G401.6 (cell line): Measurements from ENCODE around the gene GATB.

ENCODE experiments used
- FAIRE-seq: peaks from 2 replicates; lab custom pipeline; 2012; peaks lifted over from hg19 to GRCh38; lab: Jason Lieb, UNC

GATB gene

GRCh38 chr4:151673908-151674520, 86.8 kb downstream of the GATB start:
- no peak for FAIRE-seq

DNA sequence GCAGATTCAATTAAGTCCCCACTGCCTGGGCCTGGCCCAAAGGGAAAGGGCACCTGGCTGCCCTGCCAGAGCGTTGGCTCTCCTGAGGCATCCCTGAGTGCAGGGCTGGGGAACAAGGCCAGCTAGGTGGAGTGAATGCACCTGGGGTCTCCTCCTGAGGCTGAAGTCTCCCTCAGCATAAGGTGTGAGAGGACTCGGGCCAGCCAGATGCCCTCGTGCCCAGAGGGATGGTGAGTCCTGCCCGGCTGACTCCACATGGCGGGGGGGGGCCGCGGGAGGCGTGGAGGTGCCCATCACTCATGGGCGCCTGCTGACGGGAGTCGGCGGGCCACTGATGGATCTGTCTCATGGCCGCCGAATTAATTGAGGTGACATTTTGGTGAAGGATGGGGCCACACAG, 87.8 kb downstream of the GATB start:
- FAIRE-seq = no peak

DNA sequence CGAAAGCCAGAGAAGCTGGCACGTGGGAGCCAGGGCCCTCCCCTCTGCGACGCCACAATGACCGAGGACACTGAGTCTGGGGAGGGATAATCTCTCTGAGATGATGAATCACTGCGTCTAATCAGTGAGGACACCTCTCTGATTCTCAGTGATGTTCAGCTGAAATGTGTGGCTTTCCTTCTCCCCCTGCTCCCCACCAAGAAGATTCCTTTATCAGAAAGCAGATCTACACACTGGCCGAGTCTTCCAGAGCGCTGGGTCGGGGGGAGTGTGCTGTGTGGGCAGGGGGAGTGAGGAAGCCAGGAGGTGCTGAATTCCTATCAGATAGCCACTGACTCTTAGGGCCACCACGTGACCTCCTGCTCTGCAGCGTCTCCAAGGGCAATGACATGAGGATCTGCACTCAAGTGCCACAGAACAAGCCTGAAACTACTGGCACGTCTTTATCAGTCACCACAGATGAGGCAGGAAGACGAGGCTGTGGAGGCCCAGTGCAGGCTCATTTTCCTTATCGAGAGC, 89.2 kb downstream of the GATB start:
- no peak for FAIRE-seq

DNA sequence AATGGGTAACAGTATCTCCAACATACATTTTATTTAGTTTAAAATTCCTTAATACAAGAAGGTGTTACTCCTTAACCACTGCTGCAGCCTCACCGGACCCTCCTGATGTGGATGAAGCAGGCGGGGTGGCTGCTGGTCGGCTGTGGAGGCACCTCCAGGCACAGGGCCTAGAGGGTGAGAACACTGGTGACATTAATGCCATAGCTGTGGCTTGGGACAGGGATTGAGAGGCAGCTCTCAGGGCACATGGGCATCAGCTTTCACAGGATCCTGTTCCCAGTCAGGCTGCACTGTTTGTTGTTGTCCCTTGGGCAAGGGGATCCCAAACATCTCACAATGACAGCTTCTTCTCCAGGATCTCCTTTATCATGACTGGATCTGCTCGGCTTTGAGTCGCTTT, 90.0 kb downstream of the GATB start:
- no peak for FAIRE-seq

GRCh38 chr4:151669990-151670389, 90.8 kb downstream of the GATB start:
- no peak for FAIRE-seq

DNA sequence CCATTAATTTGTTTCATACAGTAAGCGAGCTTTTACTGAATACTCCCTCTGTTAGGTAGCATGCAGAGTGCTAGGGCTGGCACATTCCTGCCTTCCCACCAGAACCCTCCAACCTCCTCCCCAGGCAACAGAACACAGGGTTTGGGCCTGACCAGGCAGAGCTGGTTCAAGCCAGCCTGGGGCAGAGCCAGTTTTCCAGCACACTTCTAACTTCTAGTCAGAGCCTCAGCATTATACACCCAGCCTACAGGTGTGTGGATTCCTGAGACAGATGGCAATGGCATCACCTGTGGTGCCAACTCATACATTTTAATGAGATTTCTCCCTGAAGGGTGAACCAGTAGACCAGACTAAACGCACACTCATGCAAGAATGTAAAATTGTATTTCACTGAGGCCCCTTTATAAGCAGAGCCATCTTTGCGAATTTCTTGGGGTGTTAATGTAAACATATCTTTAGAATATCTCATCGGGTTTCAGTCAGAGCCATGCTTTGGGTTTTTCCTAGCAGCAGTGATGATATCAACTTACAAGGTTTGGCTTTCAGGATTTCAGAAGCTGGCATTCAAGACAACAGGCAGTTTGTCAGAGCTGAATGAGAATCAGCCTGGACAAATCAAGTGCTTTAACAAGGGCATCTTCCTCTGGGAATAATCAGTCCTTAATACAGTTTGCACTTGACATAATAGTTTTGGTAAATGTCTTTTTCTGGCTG, 92.0 kb downstream of the GATB start:
- FAIRE-seq = no peak

- no peak for FAIRE-seq
Observed at GRCh38 chr4:151667666-151668065, 93.1 kb downstream of the GATB start.

DNA sequence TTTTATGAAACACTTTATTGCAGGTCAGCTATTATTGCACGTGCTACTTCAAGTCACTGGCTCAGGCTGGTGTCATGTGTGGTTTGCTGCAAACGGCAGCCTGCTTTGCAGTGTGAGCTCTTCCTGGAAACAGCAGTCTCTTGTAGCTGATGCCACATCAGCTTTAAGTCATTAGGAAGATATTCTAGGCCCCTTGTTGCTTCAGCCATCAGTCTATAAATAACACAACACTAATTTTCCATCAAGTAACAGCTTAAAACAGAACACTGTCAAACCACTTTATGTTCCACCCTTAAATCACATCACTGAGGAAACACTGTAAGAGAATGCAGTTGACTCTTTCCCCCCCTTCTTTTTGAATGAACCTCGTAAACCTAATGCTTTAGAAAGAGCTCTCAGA, 93.8 kb downstream of the GATB start:
- FAIRE-seq = no peak

- no peak for FAIRE-seq
Observed at GRCh38 chr4:151666501-151666900, 94.3 kb downstream of the GATB start.

- FAIRE-seq = no peak
Observed at GRCh38 chr4:151665785-151666127, 95.1 kb downstream of the GATB start.

GRCh38 chr4:151665022-151665784, 95.6 kb downstream of the GATB start:
- no peak for FAIRE-seq

GRCh38 chr4:151664289-151664688, 96.5 kb downstream of the GATB start:
- no peak for FAIRE-seq

DNA sequence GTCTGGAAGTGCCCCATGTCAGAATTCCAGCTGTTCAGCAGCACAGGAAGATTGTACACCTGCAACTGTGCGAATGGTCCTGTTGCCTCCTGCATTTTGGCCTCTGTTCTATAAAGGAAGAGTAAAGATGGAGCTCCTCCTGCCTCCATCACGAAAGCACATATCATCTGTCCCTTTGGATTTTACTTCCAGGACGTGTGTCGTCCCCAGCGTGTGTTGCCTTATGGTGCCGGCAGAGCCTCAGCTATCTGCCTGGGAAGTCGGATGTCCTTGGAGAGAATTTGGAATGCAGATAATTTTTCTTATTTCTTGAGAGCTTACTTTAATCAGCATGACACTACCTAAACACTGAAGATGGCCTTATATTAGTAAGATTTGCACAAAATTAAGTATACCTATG, 97.7 kb downstream of the GATB start:
- no peak for FAIRE-seq

DNA sequence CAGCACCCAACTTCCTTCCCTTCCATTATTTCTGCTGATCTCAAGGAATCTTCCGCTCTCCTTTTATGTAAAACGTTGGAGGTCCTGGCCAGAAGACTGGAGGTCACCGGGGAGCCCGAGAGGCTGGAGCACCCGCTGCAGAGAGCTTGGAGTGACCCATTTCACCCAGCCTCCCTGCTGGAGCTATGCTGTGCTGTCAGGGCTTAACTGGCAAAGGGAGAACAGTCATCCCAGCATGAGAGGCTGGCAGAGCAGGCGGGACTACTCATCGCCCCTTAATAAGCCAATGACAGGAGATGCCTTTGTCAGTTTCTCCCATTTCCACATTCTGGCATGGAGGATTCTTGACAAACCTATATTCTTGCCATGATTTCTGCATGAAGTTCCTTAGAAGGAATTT, 98.9 kb downstream of the GATB start:
- no peak for FAIRE-seq

- no peak for FAIRE-seq
Observed at GRCh38 chr4:151660676-151661075, 100.1 kb downstream of the GATB start.

DNA sequence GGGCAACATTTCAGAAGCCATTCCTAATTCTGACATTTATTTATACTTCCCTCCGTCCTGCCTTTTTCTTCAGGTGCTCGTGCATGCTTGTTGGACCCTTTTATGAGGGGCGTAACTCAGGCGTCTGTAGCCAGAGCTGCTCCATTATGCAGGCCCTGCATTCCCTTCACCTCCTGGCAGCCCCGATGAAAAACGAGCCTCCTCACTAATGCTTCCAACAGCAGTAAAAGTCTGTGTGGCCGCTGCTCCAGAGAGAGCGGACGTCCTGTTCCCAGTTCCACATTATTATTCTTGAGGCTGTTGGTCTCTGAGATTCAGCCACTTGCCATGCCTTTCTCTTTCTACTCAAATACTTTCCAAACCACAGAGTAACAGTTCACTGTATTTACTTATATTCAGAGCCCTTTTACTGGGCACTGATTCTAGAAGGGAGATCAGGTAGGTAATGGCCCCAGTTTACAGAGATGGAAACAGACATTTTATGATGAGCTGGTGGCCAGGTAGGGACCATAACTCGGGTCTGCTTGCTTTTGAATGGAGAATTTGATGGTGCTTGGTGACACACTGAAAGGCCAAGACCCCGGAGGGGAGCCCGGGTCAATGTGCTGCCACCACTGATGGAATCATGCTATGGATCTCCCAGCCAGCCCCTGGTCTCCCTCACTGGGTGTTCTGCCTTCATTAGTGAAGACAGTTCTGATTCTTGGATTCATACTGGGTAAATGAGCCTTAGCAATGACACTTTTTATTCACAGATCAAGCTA, 101.0 kb downstream of the GATB start:
- no peak for FAIRE-seq

DNA sequence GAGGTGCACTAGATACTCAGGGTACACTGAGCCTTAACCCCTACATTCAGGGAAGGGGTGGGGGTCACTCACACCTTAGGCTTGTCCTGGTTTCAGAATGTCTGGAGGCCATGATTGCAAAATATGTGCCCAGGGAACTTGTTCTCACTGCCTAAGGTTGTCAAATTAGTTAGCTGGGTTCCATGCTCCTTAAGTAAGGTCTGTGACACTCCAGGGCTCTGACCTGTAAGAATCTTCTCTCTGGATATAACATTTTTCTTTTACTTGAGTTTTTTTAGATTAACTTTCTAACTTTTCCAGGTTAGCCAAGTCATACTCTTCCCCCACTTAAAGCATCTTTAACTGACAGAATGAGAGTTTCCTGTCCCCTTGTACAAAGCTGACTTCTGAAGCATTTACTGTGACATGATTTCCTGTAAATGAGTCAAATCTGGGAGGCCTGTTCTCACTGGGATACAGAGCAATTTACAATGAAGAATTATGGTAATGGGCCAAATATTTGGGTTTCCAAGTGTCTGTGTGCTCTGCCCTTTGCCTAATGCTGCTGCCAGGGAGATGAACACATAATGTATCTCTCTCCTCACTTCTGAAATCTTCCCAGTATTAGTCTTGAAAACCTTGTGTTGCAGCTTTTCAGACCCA, 101.7 kb downstream of the GATB start:
- no peak for FAIRE-seq

GRCh38 chr4:151657896-151658295, 102.9 kb downstream of the GATB start:
- no peak for FAIRE-seq

DNA sequence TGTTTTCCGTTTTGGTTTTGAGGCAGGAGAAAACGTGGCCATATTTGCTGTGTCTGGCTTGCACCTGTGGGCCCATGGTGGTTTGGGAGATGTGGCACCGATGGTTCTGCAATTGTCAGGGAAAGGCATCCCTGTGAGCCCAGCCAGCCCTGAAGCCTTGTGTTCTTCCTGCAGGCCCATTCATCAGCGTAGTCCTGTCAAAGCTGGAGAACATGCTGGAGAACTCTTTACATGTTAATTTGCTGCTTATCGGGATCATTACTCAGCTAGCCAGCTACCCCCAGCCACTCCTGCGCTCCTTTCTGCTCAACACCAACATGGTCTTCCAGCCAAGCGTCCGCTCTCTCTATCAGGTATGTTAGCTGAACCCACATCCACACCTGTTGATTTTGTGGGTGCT, 104.7 kb downstream of the GATB start:
- FAIRE-seq = no peak

DNA sequence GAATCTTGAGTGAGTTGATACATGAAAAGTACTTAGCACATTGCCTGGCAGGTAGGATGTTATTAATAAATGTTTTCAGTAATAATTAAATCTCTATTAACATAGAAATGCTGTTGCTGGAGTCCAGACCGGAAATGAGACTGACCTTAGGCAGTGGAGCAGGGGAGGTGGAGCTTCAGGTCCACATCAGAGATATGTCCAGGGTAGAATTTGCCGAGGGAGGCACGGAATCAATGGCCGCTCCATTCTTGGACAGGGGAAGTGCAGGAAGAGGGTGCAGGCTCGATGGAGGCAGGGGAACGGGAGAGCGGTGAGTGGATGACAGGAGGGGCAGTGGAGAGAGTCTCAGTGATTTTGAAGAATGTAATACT, 107.3 kb downstream of the GATB start:
- no peak for FAIRE-seq

DNA sequence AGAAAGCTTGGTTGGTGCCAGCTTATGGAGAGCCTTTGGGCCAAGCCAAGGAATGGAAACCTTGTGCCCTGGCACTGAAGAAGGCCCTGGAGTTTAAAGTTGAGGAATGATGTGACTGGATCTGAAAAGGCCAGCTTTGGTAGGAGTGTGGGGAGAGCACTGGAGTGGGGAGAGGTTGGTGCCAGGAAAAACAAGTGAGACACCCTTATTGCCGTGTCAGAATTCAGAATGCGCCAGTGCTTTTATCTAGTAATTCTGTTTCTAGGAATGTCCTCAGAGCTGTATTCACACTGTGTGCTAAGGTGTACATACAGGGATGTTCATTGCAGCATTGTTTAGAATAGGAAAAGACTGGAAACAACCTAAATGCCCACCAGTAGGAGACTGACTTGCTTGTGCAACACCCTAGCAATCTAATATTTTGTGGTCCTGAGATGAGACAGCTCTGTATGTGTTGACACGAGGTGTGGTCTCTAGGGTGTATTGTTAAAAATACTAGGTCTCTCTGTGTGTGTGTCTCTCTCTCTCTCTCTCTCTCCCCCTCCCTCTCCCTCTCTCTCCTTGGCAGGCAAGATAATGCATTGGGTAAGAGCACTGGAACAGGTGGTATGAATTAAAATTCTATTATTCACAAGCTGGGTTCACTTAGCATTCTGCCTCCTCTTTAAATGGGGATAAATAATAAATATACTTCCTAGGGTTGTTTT, 107.8 kb downstream of the GATB start:
- FAIRE-seq = no peak

DNA sequence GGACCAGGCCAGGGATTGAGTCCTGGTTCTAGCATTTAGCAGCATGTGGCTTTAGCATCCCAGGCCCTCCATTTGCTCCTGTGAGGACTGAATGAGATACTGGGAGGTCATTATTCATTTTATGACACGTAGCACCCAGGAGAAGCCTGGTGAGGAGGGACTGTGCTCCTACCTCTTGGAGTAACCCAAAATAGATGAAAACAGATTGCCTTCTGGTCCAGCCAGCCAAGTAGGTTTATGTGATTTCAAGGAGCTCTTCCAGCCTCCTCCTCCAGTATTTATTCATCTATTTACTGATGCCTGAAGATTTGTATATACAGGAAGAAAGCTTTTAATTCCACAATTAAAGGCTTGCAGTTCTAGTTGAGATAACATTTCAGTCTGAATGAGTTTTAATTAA, 109.3 kb downstream of the GATB start:
- no peak for FAIRE-seq
